SU-DHL-6 (cell line): Measurements from ENCODE around the gene ATP5IF1.

Experiments used
- H2AFZ ChIP-seq: fragments of 200-600 bp; sonication (generic); 2 replicates; pipeline ENCODE4 v1.6.1; 2014; ENCODE audit warnings: low read depth, mild to moderate bottlenecking, moderate library complexity, mixed read lengths, antibody characterized with exemption, low read length; ENCODE audit not compliant: severe bottlenecking
- H3F3A ChIP-seq: fragments of 200-600 bp; shearing (Covaris generic); 2 replicates; pipeline ENCODE4 v1.6.0; 2016; ENCODE audit warnings: antibody characterized with exemption, mild to moderate bottlenecking; ENCODE audit not compliant: insufficient read depth
- H3K27ac ChIP-seq: fragments of 200-600 bp; sonication (generic); 2 replicates; pipeline ENCODE4 v1.5.1; 2016; ENCODE audit warnings: low read depth, mild to moderate bottlenecking, low read length, moderate library complexity, mixed read lengths
- H3K27me3 ChIP-seq: fragments of 200-600 bp; sonication (generic), shearing (Covaris generic); 2 replicates; pipeline ENCODE4 v1.6.0; 2014; ENCODE audit warnings: mild to moderate bottlenecking, low read length
- H3K36me3 ChIP-seq: fragments of 200-600 bp; sonication (generic); 2 replicates; pipeline ENCODE4 v1.6.1; 2014; ENCODE audit warnings: mild to moderate bottlenecking, low read length, mixed read lengths
- H3K4me2 ChIP-seq: fragments of 300-600, 200-600 bp; shearing (Covaris generic), sonication (generic); 2 replicates; pipeline ENCODE4 v1.6.0; 2014; ENCODE audit warnings: low read length, low read depth, mild to moderate bottlenecking; ENCODE audit not compliant: poor library complexity, severe bottlenecking
- H3K4me3 ChIP-seq: fragments of 200-600 bp; sonication (generic); 2 replicates; pipeline ENCODE4 v1.5.1; 2014; ENCODE audit warnings: antibody characterized with exemption, low read length, mild to moderate bottlenecking, mixed read lengths; ENCODE audit not compliant: insufficient read depth, poor library complexity, severe bottlenecking
- H3K79me2 ChIP-seq: fragments of 200-600 bp; sonication (generic); 2 replicates; pipeline ENCODE4 v1.6.1; 2014; ENCODE audit warnings: mild to moderate bottlenecking, low read length, moderate library complexity; ENCODE audit not compliant: insufficient read depth
- H3K9ac ChIP-seq: fragments of 200-600 bp; sonication (generic); 2 replicates; pipeline ENCODE4 v1.7.0; 2014; ENCODE audit warnings: mild to moderate bottlenecking, low read length
- H3K9me2 ChIP-seq: fragments of 200-600 bp; sonication (generic); replicated peaks from 2 replicates; pipeline ENCODE4 v1.6.1; 2014; ENCODE audit warnings: low read length; ENCODE audit not compliant: insufficient read depth
- H3K9me3 ChIP-seq: fragments of 200-600 bp; sonication (generic); 2 replicates; pipeline ENCODE4 v1.6.1; 2014; ENCODE audit warnings: low read length, mixed read lengths; ENCODE audit not compliant: insufficient read depth
- H4K20me1 ChIP-seq: fragments of 200-600 bp; sonication (generic); 2 replicates; pipeline ENCODE4 v1.6.1; 2014; ENCODE audit warnings: low read depth, mild to moderate bottlenecking, antibody characterized with exemption, low read length, moderate library complexity, mixed read lengths
- EZH2phosphoT487 ChIP-seq: fragments of 200-600 bp; sonication (generic), shearing (Covaris generic); conservative IDR thresholded peaks from 2 replicates; pipeline ENCODE4 v1.6.1; 2018; ENCODE audit warnings: mild to moderate bottlenecking, antibody characterized with exemption, low read length, moderate library complexity, mixed read lengths
- TF ChIP-seq, protein P1 (sequence below): fragments of 200-600 bp; sonication (generic); IDR thresholded peaks from one replicate; pipeline ENCODE4 v1.5.1; 2017; ENCODE audit warnings: antibody characterized with exemption, mild to moderate bottlenecking, low read length, moderate library complexity; ENCODE audit not compliant: insufficient read depth, poor library complexity, severe bottlenecking

Gene ATP5IF1

GRCh38 chr1:28247612-28248272 is 11.8 kb downstream of the ATP5IF1 start:
- H3F3A ChIP-seq = peaks cover 48% of the 10 kb centered on the region
- H3K9me3 ChIP-seq = no peaks in the 10 kb centered on the region
- H4K20me1 ChIP-seq = no peaks in the 10 kb centered on the region
- peak overlapping the region; percentile 95 for H3K27ac ChIP-seq
- peak overlapping the region; percentile 47 for H3K4me3 ChIP-seq
- H3K4me2 ChIP-seq = peak overlapping the region; percentile 93
- no peaks in the 10 kb centered on the region for H3K36me3 ChIP-seq
- TF ChIP-seq, protein P1, sequence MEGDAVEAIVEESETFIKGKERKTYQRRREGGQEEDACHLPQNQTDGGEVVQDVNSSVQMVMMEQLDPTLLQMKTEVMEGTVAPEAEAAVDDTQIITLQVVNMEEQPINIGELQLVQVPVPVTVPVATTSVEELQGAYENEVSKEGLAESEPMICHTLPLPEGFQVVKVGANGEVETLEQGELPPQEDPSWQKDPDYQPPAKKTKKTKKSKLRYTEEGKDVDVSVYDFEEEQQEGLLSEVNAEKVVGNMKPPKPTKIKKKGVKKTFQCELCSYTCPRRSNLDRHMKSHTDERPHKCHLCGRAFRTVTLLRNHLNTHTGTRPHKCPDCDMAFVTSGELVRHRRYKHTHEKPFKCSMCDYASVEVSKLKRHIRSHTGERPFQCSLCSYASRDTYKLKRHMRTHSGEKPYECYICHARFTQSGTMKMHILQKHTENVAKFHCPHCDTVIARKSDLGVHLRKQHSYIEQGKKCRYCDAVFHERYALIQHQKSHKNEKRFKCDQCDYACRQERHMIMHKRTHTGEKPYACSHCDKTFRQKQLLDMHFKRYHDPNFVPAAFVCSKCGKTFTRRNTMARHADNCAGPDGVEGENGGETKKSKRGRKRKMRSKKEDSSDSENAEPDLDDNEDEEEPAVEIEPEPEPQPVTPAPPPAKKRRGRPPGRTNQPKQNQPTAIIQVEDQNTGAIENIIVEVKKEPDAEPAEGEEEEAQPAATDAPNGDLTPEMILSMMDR = no peak
- TF ChIP-seq EZH2phosphoT487 = no peak
- peak overlapping the region; percentile 73 for H2AFZ ChIP-seq
- no peaks in the 10 kb centered on the region for H3K27me3 ChIP-seq
- H3K9ac ChIP-seq = peak overlapping the region; percentile 75
- peaks cover 9% of the 10 kb centered on the region; the same call in 1 of the 2 replicates for H3K79me2 ChIP-seq
- no peaks in the 10 kb centered on the region for H3K9me2 ChIP-seq

- no peaks in the 10 kb centered on the region for H3K9me3 ChIP-seq
- peak overlapping the region; percentile 95 for H3K27ac ChIP-seq
- H3K36me3 ChIP-seq = no peaks in the 10 kb centered on the region
- peaks cover 9% of the 10 kb centered on the region; the same call in 1 of the 2 replicates for H3K79me2 ChIP-seq
- H3K4me2 ChIP-seq = peak overlapping the region; percentile 93
- peak overlapping the region; percentile 75 for H3K9ac ChIP-seq
- peak overlapping the region; percentile 80 for H2AFZ ChIP-seq
- H3F3A ChIP-seq = peaks cover 41% of the 10 kb centered on the region
- TF ChIP-seq, protein P1 = peak; percentile 95
- TF ChIP-seq EZH2phosphoT487 = no peak
- H3K9me2 ChIP-seq = no peaks in the 10 kb centered on the region
- no peaks in the 10 kb centered on the region for H3K27me3 ChIP-seq
- no peaks in the 10 kb centered on the region for H4K20me1 ChIP-seq
- peak overlapping the region; percentile 47 for H3K4me3 ChIP-seq
These were observed 12.5 kb downstream of the ATP5IF1 start for GRCh38 chr1:28248273-28249012.

DNA sequence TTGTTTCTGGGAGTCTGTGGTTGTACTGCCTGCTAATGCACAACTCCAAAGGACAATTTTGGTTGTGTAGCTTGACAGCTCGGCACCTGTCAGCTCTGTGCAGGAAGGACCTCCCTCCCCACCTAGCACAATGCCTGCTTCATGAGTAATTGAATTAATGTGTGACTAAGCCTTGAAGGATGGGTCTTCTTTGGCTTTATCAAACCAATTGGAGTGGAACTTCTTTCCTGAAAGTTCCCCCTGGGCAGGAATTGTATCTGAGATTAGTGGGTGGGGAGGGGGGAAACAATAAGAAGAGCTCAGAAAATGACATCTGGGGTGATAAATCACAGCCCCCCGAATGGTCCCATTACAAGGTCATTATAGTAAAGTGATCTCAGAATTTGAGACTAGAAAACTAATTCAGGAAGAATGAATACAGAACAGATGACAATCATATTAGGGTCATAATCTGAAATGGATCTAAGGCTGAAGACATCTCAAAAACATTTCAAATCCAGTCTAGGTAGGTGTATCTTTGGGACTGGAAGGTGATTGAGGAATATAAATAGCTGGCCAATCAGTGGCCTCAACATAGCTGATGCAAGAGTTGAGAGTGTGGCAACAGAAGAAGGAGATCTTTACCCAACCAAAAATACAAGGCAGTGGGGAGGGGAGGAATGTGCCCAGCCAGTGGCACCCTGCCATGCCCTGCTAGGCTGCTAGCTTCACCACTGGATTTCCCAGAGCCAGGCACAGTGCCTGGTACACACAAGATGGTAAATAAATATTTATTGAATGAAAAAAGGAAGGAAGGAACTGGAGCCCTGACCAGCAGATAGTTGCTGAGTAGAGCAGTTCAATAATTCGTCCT is 13.3 kb downstream of the ATP5IF1 start:
- TF ChIP-seq, protein P1 = no peak
- no peak for TF ChIP-seq EZH2phosphoT487
- H3K27me3 ChIP-seq = no peaks in the 10 kb centered on the region
- H3K79me2 ChIP-seq = peaks cover 9% of the 10 kb centered on the region; the same call in 1 of the 2 replicates
- H3F3A ChIP-seq = peaks cover 33% of the 10 kb centered on the region
- no peaks in the 10 kb centered on the region for H4K20me1 ChIP-seq
- H3K36me3 ChIP-seq = no peaks in the 10 kb centered on the region
- peak overlapping the region; percentile 23 for H3K4me3 ChIP-seq
- peak overlapping the region; percentile 80 for H2AFZ ChIP-seq
- H3K4me2 ChIP-seq = peak overlapping the region; percentile 93
- H3K9me3 ChIP-seq = no peaks in the 10 kb centered on the region
- peak overlapping the region; percentile 75 for H3K9ac ChIP-seq
- H3K27ac ChIP-seq = peak overlapping the region; percentile 95
- H3K9me2 ChIP-seq = no peaks in the 10 kb centered on the region
